GM12878 (cell line): ENCODE results near the gene ZNF708. TPM values are rescaled to one million over a fixed set of nuclear protein-coding genes. Genes with fewer than 3 reads are reported as not detected.
A peak's percentile ranks its signal among the peaks of the same experiment; 100 is the strongest.

Source experiments
- BRCA1 ChIP-seq: IDR thresholded peaks from 2 replicates; pipeline ENCODE4 v1.6.1; 2011; ENCODE audit warnings: low read depth, low read length, improper control_type of control experiment
- CHD2 ChIP-seq: IDR thresholded peaks from 2 replicates; pipeline ENCODE4 v1.6.1; 2011; ENCODE audit warnings: low read depth, low read length, improper control_type of control experiment, borderline replicate concordance
- EED ChIP-seq: sonication (generic); IDR thresholded peaks from 2 replicates; pipeline ENCODE4 v1.6.1; 2016; ENCODE audit warnings: antibody characterized with exemption, low read depth
- EP300 ChIP-seq, 2 experiments: fragments of 150-350 bp in 1 of 2; IDR thresholded peaks; 2 replicates each; pipeline ENCODE4 v1.6.1; 2011 to 2012; ENCODE audit warnings: low read depth in 2 of 2, low read length in 2 of 2, borderline replicate concordance in 1 of 2, improper control_type of control experiment in 1 of 2, inconsistent platforms in 1 of 2; ENCODE audit not compliant: control insufficient read depth in 1 of 2
- FOS ChIP-seq: IDR thresholded peaks from 3 replicates; pipeline ENCODE4 v1.6.1; 2011; ENCODE audit warnings: borderline replicate concordance; ENCODE audit not compliant: insufficient read length; ENCODE audit errors: extremely low read depth
- GABPA ChIP-seq: IDR thresholded peaks from 2 replicates; pipeline ENCODE4 v1.6.1; 2014; ENCODE audit warnings: antibody characterized with exemption, low read depth, mild to moderate bottlenecking, inconsistent platforms
- IKZF1 ChIP-seq: fragments of 450-650 bp; conservative IDR thresholded peaks from 2 replicates; pipeline ENCODE4 v1.6.1; 2017; ENCODE audit warnings: antibody characterized with exemption, mild to moderate bottlenecking
- NFYA ChIP-seq: IDR thresholded peaks from 2 replicates; pipeline ENCODE4 v1.6.1; 2011; ENCODE audit warnings: low read depth, mild to moderate bottlenecking, low read length, improper control_type of control experiment, borderline replicate concordance
- POU2F2 ChIP-seq: IDR thresholded peaks from 3 replicates; pipeline ENCODE4 v1.6.1; 2011; ENCODE audit warnings: low read depth, mild to moderate bottlenecking, low read length, borderline replicate concordance
- RUNX3 ChIP-seq: IDR thresholded peaks from 2 replicates; pipeline ENCODE4 v1.6.1; 2012; ENCODE audit warnings: low read length, inconsistent platforms
- SIN3A ChIP-seq: IDR thresholded peaks from 2 replicates; pipeline ENCODE4 v1.6.1; 2012; ENCODE audit warnings: low read depth, low read length, improper control_type of control experiment
- SP1 ChIP-seq: IDR thresholded peaks from one replicate; pipeline ENCODE4 v1.6.1; 2011; ENCODE audit warnings: low read depth, low read length
- SPI1 ChIP-seq: IDR thresholded peaks from 2 replicates; pipeline ENCODE4 v1.6.1; 2011; ENCODE audit warnings: low read depth, mild to moderate bottlenecking, low read length, moderate library complexity, borderline replicate concordance; ENCODE audit not compliant: insufficient read depth
- ZNF24 ChIP-seq: fragments of 450-650 bp; IDR thresholded peaks from 2 replicates; pipeline ENCODE4 v1.6.1; 2017; ENCODE audit warnings: antibody characterized with exemption, mild to moderate bottlenecking
- polyA plus RNA-seq, 11 experiments: library from polyadenylated mRNA; depleted of rRNA in 4 of 11; unstranded in 6 of 11; stranded (reverse) in 5 of 11; fragments of >200 nt; fragmentation: Nextera tagmentation in 4 of 11; fragmentation: Illumina TruSeq in 1 of 11; extraction: Ambion mirVana in 4 of 11; extraction: Trizol in 1 of 11; gene quantifications; 1 replicate in 1 of 11; 2 replicates in 10 of 11; pipeline versions ENCODE4 v1.2.1 to v1.2.3, GENCODE V29; 2011 to 2016; ENCODE audit warnings: inconsistent platforms in 2 of 11, missing spikeins in 2 of 11, low read depth in 1 of 11
- total RNA-seq, 4 experiments: library from RNA; depleted of rRNA in 3 of 4; stranded (reverse); fragments of >200 nt in 3 of 4; fragmentation: Illumina TruSeq in 1 of 4; extraction: Trizol in 1 of 4; gene quantifications; 2 replicates each; pipeline versions ENCODE4 v1.2.1 to v1.2.3, GENCODE V29; 2013 to 2021
- TF ChIP-seq, protein P1 (sequence below): fragments of 450-650 bp; IDR thresholded peaks from 2 replicates; pipeline ENCODE4 v1.6.1; 2018; ENCODE audit warnings: borderline replicate concordance, mild to moderate bottlenecking; ENCODE audit not compliant: partially characterized antibody
- TF ChIP-seq, protein P2 (sequence below): fragments of 450-650 bp; IDR thresholded peaks from 2 replicates; pipeline ENCODE4 v1.6.1; 2017; ENCODE audit warnings: borderline replicate concordance
- TF ChIP-seq, protein P3 (sequence below): IDR thresholded peaks from 2 replicates; pipeline ENCODE4 v1.6.1; 2011; ENCODE audit warnings: mild to moderate bottlenecking, low read depth, low read length, moderate library complexity; ENCODE audit not compliant: insufficient replicate concordance

Gene ZNF708
- total and polyA plus RNA-seq, 10 of the 15 experiments (the other 5 are each of a cell fraction or from before 2014, with no cell fraction given): 2.7 to 15.9 (median 8.4) TPM

DNA sequence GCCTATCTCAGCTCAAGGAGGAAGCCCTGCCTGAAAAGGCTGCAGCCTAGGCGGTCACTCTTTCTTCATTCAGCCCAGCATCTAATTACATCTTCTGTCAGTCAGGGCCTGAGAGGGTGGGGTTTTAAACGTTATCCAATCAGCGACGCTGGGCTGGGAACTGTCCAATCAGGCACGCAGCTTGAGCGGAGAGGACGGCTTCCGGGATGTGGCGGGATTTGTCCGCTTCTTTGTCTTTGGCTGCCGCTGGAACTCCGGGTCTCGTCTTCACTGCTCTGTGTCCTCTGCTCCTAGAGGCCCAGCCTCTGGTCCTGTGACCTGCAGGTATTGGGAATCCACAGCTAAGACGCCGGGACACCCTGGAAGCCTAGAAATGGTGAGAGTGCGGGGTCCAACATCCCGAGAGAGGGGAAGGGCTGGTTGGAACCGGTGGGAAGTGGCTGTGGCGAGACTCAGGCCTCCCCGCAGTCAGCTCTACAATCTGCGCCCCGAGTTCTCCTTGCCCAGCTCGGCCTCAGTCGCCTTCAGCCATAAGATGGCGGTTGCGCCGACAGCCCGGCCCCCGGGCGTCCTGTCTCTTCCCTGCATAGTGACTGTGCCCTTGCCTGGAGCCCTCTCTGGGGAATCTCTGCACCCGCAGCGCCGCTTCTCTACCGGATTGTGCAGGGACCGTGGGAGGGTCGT, 29.7 kb upstream of the ZNF708 start, which contains the start of gene ZNF738 (continued):
- TF ChIP-seq, protein P1, sequence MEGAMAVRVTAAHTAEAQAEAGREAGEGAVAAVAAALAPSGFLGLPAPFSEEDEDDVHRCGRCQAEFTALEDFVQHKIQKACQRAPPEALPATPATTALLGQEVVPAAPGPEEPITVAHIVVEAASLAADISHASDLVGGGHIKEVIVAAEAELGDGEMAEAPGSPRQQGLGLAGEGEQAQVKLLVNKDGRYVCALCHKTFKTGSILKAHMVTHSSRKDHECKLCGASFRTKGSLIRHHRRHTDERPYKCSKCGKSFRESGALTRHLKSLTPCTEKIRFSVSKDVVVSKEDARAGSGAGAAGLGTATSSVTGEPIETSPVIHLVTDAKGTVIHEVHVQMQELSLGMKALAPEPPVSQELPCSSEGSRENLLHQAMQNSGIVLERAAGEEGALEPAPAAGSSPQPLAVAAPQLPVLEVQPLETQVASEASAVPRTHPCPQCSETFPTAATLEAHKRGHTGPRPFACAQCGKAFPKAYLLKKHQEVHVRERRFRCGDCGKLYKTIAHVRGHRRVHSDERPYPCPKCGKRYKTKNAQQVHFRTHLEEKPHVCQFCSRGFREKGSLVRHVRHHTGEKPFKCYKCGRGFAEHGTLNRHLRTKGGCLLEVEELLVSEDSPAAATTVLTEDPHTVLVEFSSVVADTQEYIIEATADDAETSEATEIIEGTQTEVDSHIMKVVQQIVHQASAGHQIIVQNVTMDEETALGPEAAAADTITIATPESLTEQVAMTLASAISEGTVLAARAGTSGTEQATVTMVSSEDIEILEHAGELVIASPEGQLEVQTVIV: no peak
- peak; percentile 26 for TF ChIP-seq RUNX3
- TF ChIP-seq POU2F2: 0 out of 3 replicates have a peak, but pooled peaks have one; percentile 18
- TF ChIP-seq IKZF1: peak; percentile 46
- TF ChIP-seq CHD2: peak; percentile 76; the same call in 1 of the 2 replicates
- no peak for TF ChIP-seq BRCA1
- peak; percentile 70 for TF ChIP-seq GABPA
- TF ChIP-seq, protein P2, sequence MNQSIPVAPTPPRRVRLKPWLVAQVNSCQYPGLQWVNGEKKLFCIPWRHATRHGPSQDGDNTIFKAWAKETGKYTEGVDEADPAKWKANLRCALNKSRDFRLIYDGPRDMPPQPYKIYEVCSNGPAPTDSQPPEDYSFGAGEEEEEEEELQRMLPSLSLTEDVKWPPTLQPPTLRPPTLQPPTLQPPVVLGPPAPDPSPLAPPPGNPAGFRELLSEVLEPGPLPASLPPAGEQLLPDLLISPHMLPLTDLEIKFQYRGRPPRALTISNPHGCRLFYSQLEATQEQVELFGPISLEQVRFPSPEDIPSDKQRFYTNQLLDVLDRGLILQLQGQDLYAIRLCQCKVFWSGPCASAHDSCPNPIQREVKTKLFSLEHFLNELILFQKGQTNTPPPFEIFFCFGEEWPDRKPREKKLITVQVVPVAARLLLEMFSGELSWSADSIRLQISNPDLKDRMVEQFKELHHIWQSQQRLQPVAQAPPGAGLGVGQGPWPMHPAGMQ: no peak
- TF ChIP-seq SP1: peak; percentile 94
- TF ChIP-seq ZNF24: no peak
- peak; percentile 37 for TF ChIP-seq SIN3A
- peak; percentile 66 for TF ChIP-seq FOS
- peak; percentile 50; the same call in 1 of the 2 replicates for TF ChIP-seq NFYA
- 0 out of 4 replicates have a peak, but pooled peaks of 1 of the 2 experiments have one; percentile 14 for TF ChIP-seq EP300 (IDR thresholded peaks at IDR 0.05; ENCODE audit: borderline replicate concordance in 1 of 2, control insufficient read depth in 1 of 2, low read depth in 2 of 2, low read length in 2 of 2)
- TF ChIP-seq EED: peak; percentile 18; the same call in 1 of the 2 replicates
- TF ChIP-seq SPI1: no peak
- TF ChIP-seq, protein P3, sequence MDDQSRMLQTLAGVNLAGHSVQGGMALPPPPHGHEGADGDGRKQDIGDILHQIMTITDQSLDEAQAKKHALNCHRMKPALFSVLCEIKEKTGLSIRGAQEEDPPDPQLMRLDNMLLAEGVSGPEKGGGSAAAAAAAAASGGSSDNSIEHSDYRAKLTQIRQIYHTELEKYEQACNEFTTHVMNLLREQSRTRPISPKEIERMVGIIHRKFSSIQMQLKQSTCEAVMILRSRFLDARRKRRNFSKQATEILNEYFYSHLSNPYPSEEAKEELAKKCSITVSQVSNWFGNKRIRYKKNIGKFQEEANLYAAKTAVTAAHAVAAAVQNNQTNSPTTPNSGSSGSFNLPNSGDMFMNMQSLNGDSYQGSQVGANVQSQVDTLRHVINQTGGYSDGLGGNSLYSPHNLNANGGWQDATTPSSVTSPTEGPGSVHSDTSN: peak; percentile 89
- TF ChIP-seq, all 136 proteins: peak for 31
